A549 (cell line): ENCODE results near the gene TMEM88. TPM values are rescaled to one million over a fixed set of nuclear protein-coding genes. Genes with fewer than 3 reads are reported as not detected.

Source experiments
- ATAC-seq, 2 experiments: fragments of 200-7000 bp in 1 of 2; fragments of >200 bp in 1 of 2; cut with Nextera tagmentation in 1 of 2; cut with Tn5 transposase in 1 of 2; 3 replicates each; pipeline versions ENCODE4 v1.8.0 to v1.9.1; 2018 to 2020; ENCODE audit warnings: mild to moderate bottlenecking in 1 of 2, moderate library complexity in 1 of 2
- CTCF ChIA-PET: fragments of 300-600 bp; sonication (Branson Sonifier 250); formaldehyde crosslinking; extraction: SDS; loops from one replicate; lab custom pipeline; 2021; ENCODE audit warnings: antibody characterized with exemption, inconsistent platforms; lab: Yijun Ruan, JAX
- POLR2A ChIA-PET: fragments of 350-600 bp; formaldehyde crosslinking; extraction: SDS; loops from one replicate; lab custom pipeline; 2021; ENCODE audit warnings: antibody characterized with exemption, inconsistent platforms; lab: Yijun Ruan, JAX
- DNase-seq, 2 experiments: peaks; one replicate each; pipeline versions ENCODE4 v3.0.0 to v3.0.0-alpha.2; 2011 to 2016; ENCODE audit warnings: low read depth in 1 of 2, low spot score in 1 of 2
- FAIRE-seq: peaks from 2 replicates; lab custom pipeline; 2011; peaks lifted over from hg19 to GRCh38; lab: Jason Lieb, UNC
- H3K27ac ChIP-seq, 2 experiments: fragments of >200 bp; sonication (Bioruptor Twin); formaldehyde crosslinking; 3 replicates each; pipeline ENCODE4 v1.5.1; 2016 to 2017
- H3K4me1 ChIP-seq: fragments of >200 bp; sonication (Bioruptor Twin); formaldehyde crosslinking; 3 replicates; pipeline ENCODE4 v1.6.1; 2016
- H3K4me2 ChIP-seq: fragments of >200 bp; sonication (Bioruptor Twin); formaldehyde crosslinking; 3 replicates; pipeline ENCODE4 v1.6.1; 2016
- H3K4me3 ChIP-seq: fragments of >200 bp; sonication (Bioruptor Twin); formaldehyde crosslinking; 3 replicates; pipeline ENCODE4 v1.5.1; 2016
- H3K9me3 ChIP-seq: fragments of >200 bp; sonication (Bioruptor Twin); formaldehyde crosslinking; 3 replicates; pipeline ENCODE4 v1.6.1; 2016
- ATOH8 ChIP-seq: fragments of 250-450 bp; sonication (Bioruptor Pico); IDR thresholded peaks from 2 replicates; pipeline ENCODE4 v1.5.0; 2020; ENCODE audit warnings: low read depth, mild to moderate bottlenecking, moderate library complexity
- BHLHE40 ChIP-seq: IDR thresholded peaks from 2 replicates; pipeline ENCODE4 v1.6.1; 2012; ENCODE audit warnings: low read depth, low read length, inconsistent platforms
- CBX8 ChIP-seq: fragments of 200-600 bp; sonication (generic); IDR thresholded peaks from 2 replicates; pipeline ENCODE4 v1.6.1; 2016
- CHD2 ChIP-seq: fragments of 150-350 bp; IDR thresholded peaks from 2 replicates; pipeline ENCODE4 v1.6.1; 2014; ENCODE audit warnings: low read length; ENCODE audit not compliant: partially characterized antibody
- CHD4 ChIP-seq: fragments of 200-600 bp; sonication (generic); IDR thresholded peaks from 2 replicates; pipeline ENCODE4 v1.6.1; 2016; ENCODE audit warnings: antibody characterized with exemption, mild to moderate bottlenecking, borderline replicate concordance
- HOXB13 ChIP-seq: fragments of 250-450 bp; sonication (Bioruptor Pico); IDR thresholded peaks from 2 replicates; pipeline ENCODE4 v1.5.0; 2020; ENCODE audit warnings: low read depth, mild to moderate bottlenecking, moderate library complexity
- JUN ChIP-seq, 2 experiments: fragments of >200 bp; sonication (Bioruptor Twin); formaldehyde crosslinking; IDR thresholded peaks; 2 replicates in 1 of 2; 3 replicates in 1 of 2; pipeline ENCODE4 v1.6.1; 2016 to 2017
- MAFK ChIP-seq: fragments of 450-650 bp; IDR thresholded peaks from 2 replicates; pipeline ENCODE4 v1.6.1; 2014; ENCODE audit not compliant: partially characterized antibody
- MAZ ChIP-seq: fragments of 150-350 bp; IDR thresholded peaks from 2 replicates; pipeline ENCODE4 v1.6.1; 2014; ENCODE audit warnings: antibody characterized with exemption, low read depth, low read length, borderline replicate concordance
- MYC ChIP-seq: IDR thresholded peaks from 2 replicates; pipeline ENCODE4 v1.6.1; 2012; ENCODE audit warnings: mild to moderate bottlenecking, inconsistent platforms, low read length, improper control_type of control experiment, borderline replicate concordance
- NFE2L2 ChIP-seq: fragments of 150-350 bp; conservative IDR thresholded peaks from 2 replicates; pipeline ENCODE4 v1.6.1; 2014; ENCODE audit warnings: low read length
- NPAS2 ChIP-seq: fragments of 250-450 bp; sonication (Bioruptor Pico); IDR thresholded peaks from 2 replicates; pipeline ENCODE4 v1.8.0; 2022; ENCODE audit warnings: mild to moderate bottlenecking, moderate library complexity, borderline replicate concordance
- PBX3 ChIP-seq: IDR thresholded peaks from 2 replicates; pipeline ENCODE4 v1.6.1; 2012
- POLR2AphosphoS2 ChIP-seq: conservative IDR thresholded peaks from 2 replicates; pipeline ENCODE4 v1.6.1; 2012; ENCODE audit warnings: low read length, improper control_type of control experiment, inconsistent platforms
- RFX5 ChIP-seq: fragments of 450-650 bp; IDR thresholded peaks from 2 replicates; pipeline ENCODE4 v1.7.1; 2014; ENCODE audit warnings: antibody characterized with exemption, mild to moderate bottlenecking, moderate library complexity
- SMC3 ChIP-seq: fragments of >200 bp; sonication (Bioruptor Twin); formaldehyde crosslinking; IDR thresholded peaks from 3 replicates; pipeline ENCODE4 v1.6.1; 2018; ENCODE audit warnings: inconsistent platforms
- SREBF2 ChIP-seq: fragments of 450-650 bp; IDR thresholded peaks from 2 replicates; pipeline ENCODE4 v1.6.1; 2014; ENCODE audit warnings: mild to moderate bottlenecking, moderate library complexity
- TFCP2L1 ChIP-seq: fragments of 250-450 bp; sonication (Bioruptor Pico); IDR thresholded peaks from 2 replicates; pipeline ENCODE4 v1.5.0; 2021; ENCODE audit warnings: mild to moderate bottlenecking
- ZFP36 ChIP-seq: fragments of 450-650 bp; IDR thresholded peaks from 2 replicates; pipeline ENCODE4 v1.6.1; 2014; ENCODE audit warnings: borderline replicate concordance; ENCODE audit not compliant: partially characterized antibody
- ZSCAN20 ChIP-seq: fragments of 250-450 bp; sonication (Bioruptor Pico); IDR thresholded peaks from 2 replicates; pipeline ENCODE4 v1.8.0; 2022; ENCODE audit warnings: mild to moderate bottlenecking, moderate library complexity
- WGBS: methylation state at CpG from one replicate; pipeline ENCODE4 v1.1.6; 2017; ENCODE audit errors: missing lambda C conversion rate; 5-methylcytosine and 5-hydroxymethylcytosine counted together
- polyA plus RNA-seq, 4 experiments: library from polyadenylated mRNA; depleted of rRNA in 3 of 4; stranded (reverse); fragments of >200 nt; fragmentation: RNase III in 1 of 4; extraction: RNeasy Plus Mini Kit Qiagen cat#74134 plus additional on column Dnase treatment in 1 of 4; gene quantifications; 2 replicates in 3 of 4; 3 replicates in 1 of 4; pipeline ENCODE4 v1.2.3, GENCODE V29; 2011 to 2017

The TMEM88 gene
- polyA plus RNA-seq, 2 of the 4 experiments (the other 2 are of a cell fraction) = 0.17 to 0.48 TPM

GRCh38 chr17:7851438-7852261, 3.2 kb upstream of the TMEM88 start (continued):
- peak; percentile 52; the same call in 1 of the 2 replicates for TF ChIP-seq PBX3
- TF ChIP-seq, all 56 proteins: peak for 10

- ChIA-PET POLR2A (no interaction called here), CTCF (interaction anchor here (0.9 to 25.1 kb wide), 4 partner anchors 22 to 164 kb away, joined by 3 to 677 read pairs (median 8); partner anchors contain the start of genes KDM6B and WRAP53)
- TF ChIP-seq MAFK = no peak
- TF ChIP-seq BHLHE40 = no peak
- no peak for TF ChIP-seq NFE2L2
- no peak for TF ChIP-seq NPAS2 (CRISPR knock-in tag)
- no peak for TF ChIP-seq JUN (IDR thresholded peaks at IDR 0.05)
- no peak for DNase-seq
- Histone ChIP-seq H3K27ac (no peak overlapping the region), H3K4me2 (peak overlapping the region; percentile 26; the same call in 1 of the 3 replicates), H3K4me1 (peaks cover 23% of the 10 kb centered on the region; the same call in 2 of the 3 replicates), H3K9me3 (no peaks in the 10 kb centered on the region), H3K4me3 (no peak overlapping the region)
- ATAC-seq = no peak
- 90% methylated on average over 20 of the region's 20 CpGs for WGBS
- no peak for FAIRE-seq
Measured at GRCh38 chr17:7852262-7852670, 2.6 kb upstream of the TMEM88 start.

- Histone ChIP-seq H3K27ac (no peak overlapping the region), H3K4me3 (no peak overlapping the region), H3K4me2 (no peak overlapping the region), H3K4me1 (peaks cover 23% of the 10 kb centered on the region; the same call in 2 of the 3 replicates), H3K9me3 (no peaks in the 10 kb centered on the region)
- POLR2A ChIA-PET = no interaction called here
- CTCF ChIA-PET = interaction anchor here (0.7 to 25.1 kb wide), 5 partner anchors 23 to 165 kb away, joined by 3 to 677 read pairs (median 4); partner anchors contain the start of genes KDM6B and WRAP53
- FAIRE-seq = no peak
- TF ChIP-seq MAZ (no peak), ZFP36 (no peak), JUN (IDR thresholded peaks at IDR 0.05) (0 out of 5 replicates have a peak, but pooled peaks of 1 of the 2 experiments have one; percentile 4), SMC3 (no peak), CHD4 (no peak), ZSCAN20 (CRISPR knock-in tag) (no peak), TFCP2L1 (CRISPR knock-in tag) (no peak), CHD2 (no peak), POLR2AphosphoS2 (0 out of 2 replicates have a peak, but pooled peaks have one; percentile 44), RFX5 (no peak), CBX8 (no peak), HOXB13 (no peak), PBX3 (no peak), MYC (no peak), ATOH8 (CRISPR knock-in tag) (no peak), SREBF2 (no peak)
- WGBS = 93% methylated on average over 49 of the region's 51 CpGs
- no peak for DNase-seq
- ATAC-seq = no peak
Measured at GRCh38 chr17:7852919-7853690, 1.8 kb upstream of the TMEM88 start.
